Sigmoid colon (tissue), 7 donors: ENCODE data around the gene CPZ. TPM values are rescaled to one million over a fixed set of nuclear protein-coding genes. Genes with fewer than 3 reads are reported as not detected.

Experiments used
- DNase-seq: peaks from one replicate; pipeline ENCODE4 v3.0.0-alpha.2; 2019
- H3K27ac ChIP-seq, 4 donors: fragments of 200-600 bp; sonication (generic); one replicate each; pipeline ENCODE4 v1.5.1; 2016 to 2019; ENCODE audit warnings: mild to moderate bottlenecking in 1 of 4
- H3K27me3 ChIP-seq, 3 donors: fragments of 200-600 bp; sonication (generic); one replicate each; pipeline ENCODE4 v1.5.1; 2019; ENCODE audit warnings: mild to moderate bottlenecking in 1 of 3
- H3K36me3 ChIP-seq, 4 donors: fragments of 200-600 bp; sonication (generic); one replicate each; pipeline ENCODE4 v1.5.1; 2016 to 2019
- H3K4me1 ChIP-seq, 4 donors: fragments of 200-600 bp; sonication (generic); one replicate each; pipeline ENCODE4 v1.5.1; 2017 to 2019
- H3K4me3 ChIP-seq, 4 donors: fragments of 200-600 bp; sonication (generic); one replicate each; pipeline ENCODE4 v1.5.1; 2017 to 2019; ENCODE audit warnings: mild to moderate bottlenecking in 2 of 4, moderate library complexity in 1 of 4
- H3K9me3 ChIP-seq, 4 donors: fragments of 200-600 bp in 3 of 4; sonication (generic) in 3 of 4; one replicate each; pipeline versions ENCODE4 v1.5.1 to v1.6.1; 2013 to 2019
- CTCF ChIP-seq, 4 experiments: fragments of 450-650 bp in 3 of 4; fragments of 200-600 bp in 1 of 4; IDR thresholded peaks; one replicate each; pipeline ENCODE4 v1.5.1; 2016 to 2019; ENCODE audit warnings: antibody characterized with exemption in 4 of 4, mild to moderate bottlenecking in 3 of 4, moderate library complexity in 2 of 4
- EP300 ChIP-seq, 4 donors: sonication (generic); formaldehyde crosslinking; IDR thresholded peaks; one replicate each; pipeline ENCODE4 v1.6.1; 2017; ENCODE audit warnings: antibody characterized with exemption in 4 of 4
- POLR2A ChIP-seq, 2 donors: fragments of 450-650 bp; IDR thresholded peaks; one replicate each; pipeline ENCODE4 v1.6.1; 2016; ENCODE audit warnings: antibody characterized with exemption in 2 of 2, mild to moderate bottlenecking in 2 of 2, moderate library complexity in 2 of 2
- POLR2AphosphoS5 ChIP-seq, 4 donors: sonication (generic); formaldehyde crosslinking; IDR thresholded peaks; one replicate each; pipeline ENCODE4 v1.6.1; 2017; ENCODE audit warnings: antibody characterized with exemption in 4 of 4
- WGBS, 2 donors: extraction: QIAGEN DNeasy Blood & Tissue Kit; methylation state at CpG; one replicate each; pipeline ENCODE4 v1.1.7; 2013; 5-methylcytosine and 5-hydroxymethylcytosine counted together
- intact Hi-C: fragments of 100-400 bp; cut with DNase I; formaldehyde crosslinking; loops from one replicate; pipeline ENCODE4 v1.15.1; 2023
- polyA plus RNA-seq, 3 donors: library from polyadenylated mRNA; stranded (reverse); fragments of 200-250 nt; gene quantifications; one replicate each; pipeline ENCODE4 v1.2.3, GENCODE V29; 2013
- total RNA-seq, 4 donors: library from RNA; depleted of rRNA; stranded (reverse); fragments of >200 nt; gene quantifications; one replicate each; pipeline ENCODE4 v1.1.0, GENCODE V29; 2016
- donor health status: healthy with polysubstance abuse.
- donor health status: Bipolar disorder and iron deficiency.
- donor health status: healthy.

CPZ gene
- total and polyA plus RNA-seq, 7 donors: 0.46 to 8.3 (median 1.8) TPM

- H3K27ac ChIP-seq: no peak overlapping the region
- TF ChIP-seq CTCF (IDR thresholded peaks at IDR 0.05) (no peak), POLR2AphosphoS5 (IDR thresholded peaks at IDR 0.05) (no peak), POLR2A (IDR thresholded peaks at IDR 0.05) (no peak), EP300 (IDR thresholded peaks at IDR 0.05) (no peak)
- H3K36me3 ChIP-seq: no peaks in the 10 kb centered on the region
- no peaks in the 10 kb centered on the region for H3K9me3 ChIP-seq
- DNase-seq: no peak
- WGBS, 2 donors: 83 to 87% methylated on average over 8 of the region's 8 CpGs
- no peak overlapping the region for H3K4me3 ChIP-seq
- intact Hi-C loops: no loop called here
- H3K4me1 ChIP-seq: peaks cover 0 to 11% (median 11%) of the 10 kb centered on the region in 4 donors
- peaks cover 0 to 3% (median 2%) of the 10 kb centered on the region in 3 donors for H3K27me3 ChIP-seq
These were observed 6.5 kb downstream of the CPZ start for GRCh38 chr4:8599091-8599460.

GRCh38 chr4:8599657-8600056, 7.1 kb downstream of the CPZ start:
- intact Hi-C loops: loop anchor here (10.0 kb wide), 2 partner anchors 285 to 315 kb away; no protein-coding TSS in a partner anchor
- no peak overlapping the region for H3K27ac ChIP-seq
- DNase-seq: no peak
- TF ChIP-seq CTCF (IDR thresholded peaks at IDR 0.05): no peak
- no peak for TF ChIP-seq EP300 (IDR thresholded peaks at IDR 0.05)
- TF ChIP-seq POLR2AphosphoS5 (IDR thresholded peaks at IDR 0.05): no peak
- TF ChIP-seq POLR2A (IDR thresholded peaks at IDR 0.05): no peak
- WGBS, 2 donors: 74 to 75% methylated on average over 9 of the region's 9 CpGs
- H3K36me3 ChIP-seq: no peaks in the 10 kb centered on the region
- no peak overlapping the region for H3K4me3 ChIP-seq
- no peaks in the 10 kb centered on the region for H3K27me3 ChIP-seq
- H3K9me3 ChIP-seq: no peaks in the 10 kb centered on the region
- peaks cover 0 to 11% (median 11%) of the 10 kb centered on the region in 4 donors for H3K4me1 ChIP-seq

- TF ChIP-seq POLR2AphosphoS5 (IDR thresholded peaks at IDR 0.05) (no peak), CTCF (IDR thresholded peaks at IDR 0.05) (no peak), POLR2A (IDR thresholded peaks at IDR 0.05) (no peak), EP300 (IDR thresholded peaks at IDR 0.05) (no peak)
- intact Hi-C loops: loop anchor here (10.0 kb wide), 2 partner anchors 285 to 315 kb away; no protein-coding TSS in a partner anchor
- no peak for DNase-seq
- Histone ChIP-seq H3K27ac (no peak overlapping the region), H3K36me3 (no peaks in the 10 kb centered on the region), H3K4me1 (peaks cover 0 to 11% (median 11%) of the 10 kb centered on the region in 4 donors), H3K4me3 (no peak overlapping the region), H3K9me3 (no peaks in the 10 kb centered on the region), H3K27me3 (no peaks in the 10 kb centered on the region)
- WGBS, 2 donors: 87 to 91% methylated on average over 13 of the region's 13 CpGs
These were observed 7.7 kb downstream of the CPZ start for GRCh38 chr4:8600266-8600665.

- DNase-seq: no peak
- Histone ChIP-seq H3K4me3 (no peak overlapping the region), H3K4me1 (peaks cover 0 to 11% (median 11%) of the 10 kb centered on the region in 4 donors), H3K27ac (no peak overlapping the region), H3K9me3 (no peaks in the 10 kb centered on the region), H3K27me3 (no peaks in the 10 kb centered on the region), H3K36me3 (no peaks in the 10 kb centered on the region)
- WGBS, 2 donors: 82 to 87% methylated on average over 12 of the region's 12 CpGs
- intact Hi-C loops: loop anchor here (10.0 kb wide), 2 partner anchors 284 to 314 kb away; no protein-coding TSS in a partner anchor
- TF ChIP-seq CTCF (IDR thresholded peaks at IDR 0.05) (no peak), POLR2AphosphoS5 (IDR thresholded peaks at IDR 0.05) (no peak), EP300 (IDR thresholded peaks at IDR 0.05) (no peak), POLR2A (IDR thresholded peaks at IDR 0.05) (no peak)
These were observed 8.1 kb downstream of the CPZ start for GRCh38 chr4:8600686-8601085.

- Histone ChIP-seq H3K27me3 (no peaks in the 10 kb centered on the region), H3K9me3 (no peaks in the 10 kb centered on the region), H3K27ac (no peak overlapping the region), H3K4me3 (no peak overlapping the region), H3K4me1 (peaks cover 0 to 11% (median 11%) of the 10 kb centered on the region in 4 donors), H3K36me3 (no peaks in the 10 kb centered on the region)
- WGBS, 2 donors: 91 to 92% methylated on average over 23 of the region's 23 CpGs
- intact Hi-C loops: loop anchor here (10.0 kb wide), 2 partner anchors 284 to 314 kb away; no protein-coding TSS in a partner anchor
- TF ChIP-seq POLR2A (IDR thresholded peaks at IDR 0.05) (no peak), CTCF (IDR thresholded peaks at IDR 0.05) (no peak), EP300 (IDR thresholded peaks at IDR 0.05) (no peak), POLR2AphosphoS5 (IDR thresholded peaks at IDR 0.05) (no peak)
- no peak for DNase-seq
These were observed 8.5 kb downstream of the CPZ start for GRCh38 chr4:8601086-8601485.
